Activated CD8-positive, alpha-beta memory T cell treated with anti-CD3 and anti-CD28 coated beads, Interleukin-2, amount 10 ng/mL, durations not matched to agents 7 days and 5 days (primary cell): Measurements from ENCODE around the gene ZNF490. TPM values are rescaled to one million over a fixed set of nuclear protein-coding genes. Genes with fewer than 3 reads are reported as not detected.
"Not testable (repeated sequence)": the region's sequence is repeated elsewhere in the genome, so short reads cannot be mapped to it uniquely, and the experiment has no call there.

Source experiments
- ATAC-seq: fragments of 150-1000 bp; cut with Tn5 transposase; one replicate; pipeline ENCODE4 v1.10.0; 2021; ENCODE audit warnings: moderate library complexity
- CTCF ChIA-PET: fragments of 350-600 bp; sonication (Branson Sonifier 250); formaldehyde crosslinking; loops from one replicate; lab custom pipeline; 2021; ENCODE audit warnings: antibody characterized with exemption; lab: Charles Lee
- DNase-seq: peaks from one replicate; pipeline ENCODE4 v3.0.0-alpha.2; 2020
- H3K27ac Mint-ChIP-seq: one replicate; pipeline ENCODE4 v1.8.0; 2021; ENCODE audit warnings: mild to moderate bottlenecking, mixed read lengths
- H3K27me3 Mint-ChIP-seq: one replicate; pipeline ENCODE4 v1.8.0; 2021; ENCODE audit warnings: mixed read lengths
- H3K36me3 Mint-ChIP-seq: one replicate; pipeline ENCODE4 v1.8.0; 2021; ENCODE audit warnings: mild to moderate bottlenecking, mixed read lengths
- H3K4me1 Mint-ChIP-seq: one replicate; pipeline ENCODE4 v1.8.0; 2021; ENCODE audit warnings: mixed read lengths
- H3K4me3 Mint-ChIP-seq: one replicate; pipeline ENCODE4 v1.8.0; 2021; ENCODE audit warnings: mild to moderate bottlenecking, moderate library complexity, mixed read lengths
- H3K9me3 Mint-ChIP-seq: one replicate; pipeline ENCODE4 v1.8.0; 2022; ENCODE audit warnings: low read depth, mixed read lengths
- total RNA-seq, 2 experiments: library from RNA; stranded (reverse); gene quantifications; one replicate each; pipeline ENCODE4 v1.2.3, GENCODE V29; 2021

ZNF490 gene
- total RNA-seq, 2 experiments from 2014 or later: 14.0 to 14.7 TPM

DNA sequence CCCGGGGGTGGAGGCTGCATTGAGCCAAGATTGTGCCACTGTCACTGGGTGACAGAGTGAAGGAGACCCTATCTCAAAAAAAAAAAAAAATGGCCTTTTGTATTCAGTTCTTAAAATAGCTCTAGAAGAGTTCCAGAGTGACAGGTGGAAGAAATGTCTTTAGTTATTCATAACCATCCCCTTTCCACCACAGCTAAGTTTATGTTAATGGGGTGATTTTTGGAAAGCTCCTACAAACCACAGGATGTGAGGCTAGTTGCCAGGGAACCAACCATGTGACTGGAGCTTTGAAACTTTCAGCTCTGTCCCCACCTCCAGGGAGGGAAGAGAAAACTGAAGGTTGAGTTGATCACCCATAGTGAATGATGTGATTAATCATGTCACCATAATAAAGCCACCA is 6.9 kb downstream of the ZNF490 start:
- H3K27me3 Mint-ChIP-seq: no peaks in the 10 kb centered on the region
- CTCF ChIA-PET: interaction anchor here (1.1 to 1.8 kb wide), 4 partner anchors 10 to 66 kb away, joined by 3 to 6 read pairs (median 4); a partner anchor contains a TSS
- H3K27ac Mint-ChIP-seq: peak overlapping the region; percentile 34
- H3K4me3 Mint-ChIP-seq: no peak overlapping the region
- peaks cover 13% of the 10 kb centered on the region for H3K4me1 Mint-ChIP-seq
- ATAC-seq (peak; percentile 86), DNase-seq (peak; percentile 80)
- peaks cover 43% of the 10 kb centered on the region for H3K36me3 Mint-ChIP-seq
- H3K9me3 Mint-ChIP-seq: no peaks in the 10 kb centered on the region

- peaks cover 31% of the 10 kb centered on the region for H3K36me3 Mint-ChIP-seq
- H3K4me3 Mint-ChIP-seq: no peak overlapping the region
- H3K27ac Mint-ChIP-seq: no peak overlapping the region
- CTCF ChIA-PET: no interaction called here
- ATAC-seq: no peak
- no peaks in the 10 kb centered on the region for H3K9me3 Mint-ChIP-seq
- H3K27me3 Mint-ChIP-seq: no peaks in the 10 kb centered on the region
- H3K4me1 Mint-ChIP-seq: no peaks in the 10 kb centered on the region
- DNase-seq: no peak
These were observed 13.0 kb downstream of the ZNF490 start for GRCh38 chr19:12597594-12597993.

DNA sequence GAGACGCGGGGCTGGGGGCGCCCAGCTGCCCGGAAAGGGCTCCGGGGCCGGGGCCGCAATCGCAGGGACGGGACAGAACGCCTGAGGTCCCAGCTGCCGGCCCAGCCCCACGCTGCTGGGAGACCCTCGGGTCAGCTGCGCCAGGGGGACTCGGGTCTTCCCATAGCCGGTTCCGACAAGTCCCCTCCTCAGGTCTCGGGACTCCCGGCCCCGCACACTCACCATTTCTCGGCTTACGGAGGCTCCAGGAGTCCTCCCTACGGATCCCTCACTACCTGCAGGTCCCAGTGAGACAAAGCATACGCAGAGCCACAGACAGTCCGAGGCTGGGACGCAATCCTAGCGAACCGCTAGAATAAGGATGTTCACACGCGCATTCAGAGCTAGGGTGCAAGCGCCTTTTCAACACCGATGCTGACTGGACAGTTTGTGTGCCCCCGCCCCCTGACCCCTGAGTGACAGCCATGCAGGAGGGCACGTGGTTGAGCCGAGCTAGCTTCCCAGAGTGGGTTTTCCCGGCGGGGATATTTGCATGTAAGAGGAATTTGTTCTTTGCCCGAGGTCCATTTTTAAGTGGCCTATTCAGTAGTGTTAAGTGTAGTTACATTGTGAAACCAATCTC is 13.6 kb downstream of the ZNF490 start:
- CTCF ChIA-PET: no interaction called here
- H3K27me3 Mint-ChIP-seq: no peaks in the 10 kb centered on the region
- ATAC-seq (no peak), DNase-seq (no peak)
- H3K27ac Mint-ChIP-seq: no peak overlapping the region
- H3K36me3 Mint-ChIP-seq: peaks cover 29% of the 10 kb centered on the region
- no peak overlapping the region for H3K4me3 Mint-ChIP-seq
- H3K4me1 Mint-ChIP-seq: no peaks in the 10 kb centered on the region
- H3K9me3 Mint-ChIP-seq: no peaks in the 10 kb centered on the region

DNA sequence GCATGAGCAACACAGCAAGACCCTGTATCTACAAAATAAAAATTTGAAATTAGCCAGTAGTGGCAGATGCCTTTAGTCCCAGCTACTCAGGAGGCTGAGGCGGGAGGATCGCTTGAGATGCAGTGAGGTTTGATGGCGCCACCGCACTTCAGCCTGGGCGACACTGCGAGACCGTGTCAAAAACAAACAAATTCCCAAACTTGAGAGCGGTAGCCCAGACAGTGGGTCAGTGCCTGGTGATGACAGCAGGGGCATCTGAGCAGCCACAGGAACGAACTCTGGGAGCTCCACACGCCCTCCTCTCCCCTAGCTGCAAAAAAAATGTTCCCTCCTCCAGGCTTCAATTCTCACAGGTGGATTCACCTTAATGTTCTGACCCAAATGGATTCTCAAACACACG is 14.1 kb downstream of the ZNF490 start:
- CTCF ChIA-PET: no interaction called here
- no peaks in the 10 kb centered on the region for H3K27me3 Mint-ChIP-seq
- DNase-seq: no peak

GRCh38 chr19:12581100-12581499 is 29.5 kb downstream of the ZNF490 start:
- no peak for ATAC-seq
- no peak overlapping the region for H3K4me3 Mint-ChIP-seq
- H3K27ac Mint-ChIP-seq: no peak overlapping the region
- H3K4me1 Mint-ChIP-seq: no peaks in the 10 kb centered on the region
- H3K36me3 Mint-ChIP-seq: peaks cover 78% of the 10 kb centered on the region
- no peaks in the 10 kb centered on the region for H3K27me3 Mint-ChIP-seq
- DNase-seq: no peak
- peaks cover 29% of the 10 kb centered on the region for H3K9me3 Mint-ChIP-seq
- CTCF ChIA-PET: no interaction called here

More for the DNA sequence above, 14.1 kb downstream of the ZNF490 start:
- H3K9me3 Mint-ChIP-seq: no peaks in the 10 kb centered on the region
- no peaks in the 10 kb centered on the region for H3K4me1 Mint-ChIP-seq
- no peak overlapping the region for H3K27ac Mint-ChIP-seq
- H3K4me3 Mint-ChIP-seq: no peak overlapping the region
- no peak for ATAC-seq
- H3K36me3 Mint-ChIP-seq: peaks cover 25% of the 10 kb centered on the region

- Mint-ChIP-seq H3K36me3 (peaks cover 78% of the 10 kb centered on the region), H3K9me3 (peaks cover 29% of the 10 kb centered on the region), H3K27me3 (no peaks in the 10 kb centered on the region), H3K27ac (no peak overlapping the region), H3K4me1 (no peaks in the 10 kb centered on the region), H3K4me3 (no peak overlapping the region)
- DNase-seq (no peak), ATAC-seq (no peak)
- CTCF ChIA-PET: no interaction called here
These were observed 30.4 kb downstream of the ZNF490 start for GRCh38 chr19:12580180-12580694.

- no peaks in the 10 kb centered on the region for H3K27me3 Mint-ChIP-seq
- CTCF ChIA-PET: interaction anchor here (0.6 kb wide), 1 partner anchor 176 kb away, joined by 5 read pairs; no protein-coding TSS in a partner anchor
- DNase-seq (no peak), ATAC-seq (no peak)
- peaks cover 26% of the 10 kb centered on the region for H3K9me3 Mint-ChIP-seq
- no peak overlapping the region for H3K4me3 Mint-ChIP-seq
- H3K27ac Mint-ChIP-seq: no peak overlapping the region
- H3K36me3 Mint-ChIP-seq: peaks cover 64% of the 10 kb centered on the region
- peaks cover 6% of the 10 kb centered on the region for H3K4me1 Mint-ChIP-seq
These were observed 32.0 kb downstream of the ZNF490 start for GRCh38 chr19:12578641-12579040.

- ATAC-seq (no peak), DNase-seq (no peak)
- H3K27me3 Mint-ChIP-seq: no peaks in the 10 kb centered on the region
- H3K27ac Mint-ChIP-seq: no peak overlapping the region
- CTCF ChIA-PET: interaction anchor here (1.3 kb wide), 1 partner anchor 9 kb away, joined by 3 read pairs; no protein-coding TSS in a partner anchor
- H3K36me3 Mint-ChIP-seq: peaks cover 23% of the 10 kb centered on the region
- H3K4me3 Mint-ChIP-seq: no peak overlapping the region
- peaks cover 6% of the 10 kb centered on the region for H3K4me1 Mint-ChIP-seq
- H3K9me3 Mint-ChIP-seq: peaks cover 3% of the 10 kb centered on the region
These were observed 36.6 kb downstream of the ZNF490 start for GRCh38 chr19:12574036-12574435.

DNA sequence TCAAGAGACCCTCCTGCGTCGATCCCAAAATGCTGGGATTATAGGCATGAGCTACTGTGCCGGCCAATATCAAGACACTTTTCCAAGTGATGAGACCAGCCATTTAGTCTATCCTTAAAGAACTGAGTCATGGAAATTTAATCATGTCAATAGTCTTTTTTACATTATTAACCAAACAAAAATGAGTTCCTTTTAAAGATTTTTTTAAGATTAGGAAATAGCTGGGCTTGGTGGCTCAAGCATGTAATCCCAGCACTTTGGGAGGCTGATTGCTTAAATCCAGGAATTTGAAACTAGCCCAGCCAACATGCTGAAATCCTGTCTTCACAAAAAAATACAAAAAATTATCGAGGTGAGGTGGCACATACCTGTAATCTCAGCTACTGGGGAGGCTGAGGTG is 42.7 kb downstream of the ZNF490 start:
- H3K4me1 Mint-ChIP-seq: peaks cover 5% of the 10 kb centered on the region
- no peaks in the 10 kb centered on the region for H3K27me3 Mint-ChIP-seq
- H3K9me3 Mint-ChIP-seq: no peaks in the 10 kb centered on the region
- CTCF ChIA-PET: interaction anchor here (1.1 to 1.7 kb wide), 4 partner anchors 42 to 477 kb away, joined by 4 to 6 read pairs (median 4); no protein-coding TSS in a partner anchor
- H3K36me3 Mint-ChIP-seq: no peaks in the 10 kb centered on the region
- no peak overlapping the region for H3K4me3 Mint-ChIP-seq
- ATAC-seq (no peak), DNase-seq (no peak)
- no peak overlapping the region for H3K27ac Mint-ChIP-seq

GRCh38 chr19:12566380-12566779 is 44.2 kb downstream of the ZNF490 start:
- not testable (repeated sequence) for ATAC-seq, DNase-seq, H3K36me3 Mint-ChIP-seq, H3K4me1 Mint-ChIP-seq, H3K9me3 Mint-ChIP-seq, H3K4me3 Mint-ChIP-seq, H3K27me3 Mint-ChIP-seq, H3K27ac Mint-ChIP-seq
- CTCF ChIA-PET: interaction anchor here (1.2 to 4.2 kb wide), 3 partner anchors 100 to 108 kb away, joined by 6 to 57 read pairs (median 40); partner anchors contain the start of genes MAN2B1 and WDR83

- peaks cover 5% of the 10 kb centered on the region for H3K4me1 Mint-ChIP-seq
- ATAC-seq (peak; percentile 95), DNase-seq (peak; percentile 94)
- H3K4me3 Mint-ChIP-seq: no peak overlapping the region
- H3K27me3 Mint-ChIP-seq: no peaks in the 10 kb centered on the region
- H3K27ac Mint-ChIP-seq: no peak overlapping the region
- CTCF ChIA-PET: interaction anchor here (0.6 to 4.2 kb wide), 19 partner anchors 10 to 822 kb away, joined by 3 to 57 read pairs (median 4); partner anchors contain the start of genes MAN2B1 and WDR83
- no peaks in the 10 kb centered on the region for H3K36me3 Mint-ChIP-seq
- H3K9me3 Mint-ChIP-seq: no peaks in the 10 kb centered on the region
These were observed 46.5 kb downstream of the ZNF490 start for GRCh38 chr19:12564016-12564664.

GRCh38 chr19:12555456-12555930 is 55.1 kb downstream of the ZNF490 start:
- Mint-ChIP-seq H3K36me3 (peaks cover 6% of the 10 kb centered on the region), H3K4me3 (no peak overlapping the region), H3K27me3 (no peaks in the 10 kb centered on the region), H3K27ac (no peak overlapping the region), H3K9me3 (no peaks in the 10 kb centered on the region), H3K4me1 (peaks cover 17% of the 10 kb centered on the region)
- ATAC-seq: no peak
- CTCF ChIA-PET: no interaction called here
- DNase-seq: no peak

DNA sequence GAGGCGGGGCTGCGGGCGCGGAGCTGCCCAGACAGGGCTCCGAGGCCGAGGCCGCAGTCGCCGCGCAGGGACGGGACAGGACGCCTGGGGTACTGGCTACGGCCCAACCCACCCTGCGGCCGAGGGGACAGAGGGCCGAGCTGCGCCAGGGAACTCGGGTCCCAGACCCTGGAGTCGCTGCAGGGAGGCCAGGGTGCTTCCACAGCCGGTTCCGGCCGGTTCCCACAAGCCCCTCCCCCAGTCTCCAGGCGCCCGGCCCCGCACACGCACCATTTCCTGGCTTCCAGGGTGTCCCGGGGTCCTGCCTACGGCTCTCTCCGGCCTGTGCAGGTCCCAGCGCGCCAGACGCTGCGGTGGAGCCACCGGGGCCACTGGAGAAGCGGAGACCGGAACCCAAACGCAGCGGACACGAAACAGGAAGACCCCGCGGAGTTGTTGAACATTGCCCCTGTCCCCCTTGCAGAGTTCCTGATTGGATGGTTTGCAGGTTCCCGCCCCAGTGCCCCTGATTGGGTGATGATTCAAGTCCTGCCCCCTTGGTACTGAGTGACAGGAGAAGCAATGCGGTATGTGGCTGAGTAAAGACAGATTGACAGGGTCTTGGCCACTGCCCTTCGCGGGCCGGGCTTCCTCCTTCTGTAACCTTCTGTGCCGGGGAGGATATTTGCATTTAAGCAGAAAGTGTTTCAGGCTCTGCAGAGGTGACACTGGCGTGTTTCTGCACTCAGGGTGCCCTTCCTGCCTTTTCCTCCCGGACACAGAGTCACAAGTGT is 59.4 kb downstream of the ZNF490 start, which contains the start of gene ZNF564:
Gene ZNF564 (minus strand): TSS at position 423 of the 773 bp plus-strand sequence. CDS start 150 bp downstream, at position 273.
- H3K27ac Mint-ChIP-seq: peak within 1 kb of the TSS; percentile 97
- CTCF ChIA-PET: interaction anchor here (0.8 to 1.8 kb wide), 6 partner anchors 56 to 460 kb away, joined by 3 to 4 read pairs (median 4); no protein-coding TSS in a partner anchor
- ATAC-seq (peak; percentile 99), DNase-seq (peak; percentile 98)
- H3K4me1 Mint-ChIP-seq: peaks cover 32% of the 10 kb centered on the region
- peaks cover 3% of the 10 kb centered on the region for H3K9me3 Mint-ChIP-seq
- no peaks in the 10 kb centered on the region for H3K27me3 Mint-ChIP-seq
- H3K36me3 Mint-ChIP-seq: peaks cover 39% of the 10 kb centered on the region
- peak within 1 kb of the TSS; percentile 95 for H3K4me3 Mint-ChIP-seq
